ENCODE data around the gene IFRD2.

DNA sequence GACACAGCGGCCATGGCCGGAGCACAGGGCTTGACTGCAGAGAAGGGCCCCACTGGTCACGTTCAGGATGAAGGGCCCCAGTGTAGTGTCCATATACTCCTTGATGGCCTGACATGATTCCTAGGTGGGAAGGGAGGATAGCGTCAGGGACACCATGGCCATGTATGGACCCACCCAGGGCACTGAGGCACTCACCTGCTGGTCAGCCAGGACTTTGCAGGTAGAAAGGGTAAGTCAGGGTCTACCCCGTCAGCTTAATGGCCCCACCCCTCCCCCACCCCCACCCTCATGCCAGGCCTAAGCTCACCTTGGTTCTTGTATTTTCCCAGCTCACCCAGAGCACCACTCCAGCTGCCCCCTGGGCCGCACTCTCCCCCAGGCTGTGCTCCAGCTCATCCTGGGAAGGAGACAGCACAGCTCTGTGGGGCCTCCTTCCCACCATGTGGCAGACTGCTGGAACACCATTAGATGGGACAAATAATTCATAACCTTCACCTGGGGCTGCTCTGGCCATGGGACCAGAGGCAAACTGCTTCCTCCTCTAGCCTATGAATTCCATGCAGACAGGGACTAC lies 8.5 kb upstream of the IFRD2 start:
- TF ChIP-seq PCBP1 (IDR thresholded peaks at IDR 0.05; ENCODE audit: borderline replicate concordance, low read depth, low read length): no peak
- TF ChIP-seq ETV5 (CRISPR knock-in tag; IDR thresholded peaks at IDR 0.05; ENCODE audit: borderline replicate concordance): no peak
- TF ChIP-seq CEBPB (IDR thresholded peaks at IDR 0.05; ENCODE audit: borderline replicate concordance, low read depth, low read length): no peak
- TF ChIP-seq, protein P1, sequence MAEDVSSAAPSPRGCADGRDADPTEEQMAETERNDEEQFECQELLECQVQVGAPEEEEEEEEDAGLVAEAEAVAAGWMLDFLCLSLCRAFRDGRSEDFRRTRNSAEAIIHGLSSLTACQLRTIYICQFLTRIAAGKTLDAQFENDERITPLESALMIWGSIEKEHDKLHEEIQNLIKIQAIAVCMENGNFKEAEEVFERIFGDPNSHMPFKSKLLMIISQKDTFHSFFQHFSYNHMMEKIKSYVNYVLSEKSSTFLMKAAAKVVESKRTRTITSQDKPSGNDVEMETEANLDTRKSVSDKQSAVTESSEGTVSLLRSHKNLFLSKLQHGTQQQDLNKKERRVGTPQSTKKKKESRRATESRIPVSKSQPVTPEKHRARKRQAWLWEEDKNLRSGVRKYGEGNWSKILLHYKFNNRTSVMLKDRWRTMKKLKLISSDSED (CRISPR knock-in tag; IDR thresholded peaks at IDR 0.05): no peak
- no peak for TF ChIP-seq IRX3 (CRISPR knock-in tag; IDR thresholded peaks at IDR 0.05; ENCODE audit: borderline replicate concordance, low read depth)
- TF ChIP-seq SUZ12 (IDR thresholded peaks at IDR 0.05; ENCODE audit: low read depth, low read length): no peak
- no peak for TF ChIP-seq ARNTL (CRISPR knock-in tag; IDR thresholded peaks at IDR 0.05)
- TF ChIP-seq CHD4 (IDR thresholded peaks at IDR 0.05; ENCODE audit: borderline replicate concordance, low read length): no peak
- TF ChIP-seq ZNF550 (CRISPR knock-in tag; IDR thresholded peaks at IDR 0.05; ENCODE audit: borderline replicate concordance): no peak
- TF ChIP-seq, protein P2, sequence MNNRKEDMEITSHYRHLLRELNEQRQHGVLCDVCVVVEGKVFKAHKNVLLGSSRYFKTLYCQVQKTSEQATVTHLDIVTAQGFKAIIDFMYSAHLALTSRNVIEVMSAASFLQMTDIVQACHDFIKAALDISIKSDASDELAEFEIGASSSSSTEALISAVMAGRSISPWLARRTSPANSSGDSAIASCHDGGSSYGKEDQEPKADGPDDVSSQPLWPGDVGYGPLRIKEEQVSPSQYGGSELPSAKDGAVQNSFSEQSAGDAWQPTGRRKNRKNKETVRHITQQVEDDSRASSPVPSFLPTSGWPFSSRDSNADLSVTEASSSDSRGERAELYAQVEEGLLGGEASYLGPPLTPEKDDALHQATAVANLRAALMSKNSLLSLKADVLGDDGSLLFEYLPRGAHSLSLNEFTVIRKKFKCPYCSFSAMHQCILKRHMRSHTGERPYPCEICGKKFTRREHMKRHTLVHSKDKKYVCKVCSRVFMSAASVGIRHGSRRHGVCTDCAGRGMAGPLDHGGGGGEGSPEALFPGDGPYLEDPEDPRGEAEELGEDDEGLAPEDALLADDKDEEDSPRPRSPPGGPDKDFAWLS (CRISPR knock-in tag; IDR thresholded peaks at IDR 0.05; ENCODE audit: borderline replicate concordance): no peak
- TF ChIP-seq RFX1 (IDR thresholded peaks at IDR 0.05): no peak

Data from HepG2 (cell line).